Sigmoid colon (tissue), 4 donors: ENCODE measurements around the gene GALM.

Experiments used
- EP300 ChIP-seq, 4 donors: sonication (generic); formaldehyde crosslinking; IDR thresholded peaks; one replicate each; pipeline ENCODE4 v1.6.1; 2017; ENCODE audit warnings: antibody characterized with exemption in 4 of 4
- POLR2A ChIP-seq, 2 donors: fragments of 450-650 bp; IDR thresholded peaks; one replicate each; pipeline ENCODE4 v1.6.1; 2016; ENCODE audit warnings: antibody characterized with exemption in 2 of 2, mild to moderate bottlenecking in 2 of 2, moderate library complexity in 2 of 2
- TF ChIP-seq, protein P1 (sequence below), 4 experiments: fragments of 450-650 bp in 3 of 4; fragments of 200-600 bp in 1 of 4; IDR thresholded peaks; one replicate each; pipeline ENCODE4 v1.5.1; 2016 to 2019; ENCODE audit warnings: antibody characterized with exemption in 4 of 4, mild to moderate bottlenecking in 3 of 4, moderate library complexity in 2 of 4

DNA sequence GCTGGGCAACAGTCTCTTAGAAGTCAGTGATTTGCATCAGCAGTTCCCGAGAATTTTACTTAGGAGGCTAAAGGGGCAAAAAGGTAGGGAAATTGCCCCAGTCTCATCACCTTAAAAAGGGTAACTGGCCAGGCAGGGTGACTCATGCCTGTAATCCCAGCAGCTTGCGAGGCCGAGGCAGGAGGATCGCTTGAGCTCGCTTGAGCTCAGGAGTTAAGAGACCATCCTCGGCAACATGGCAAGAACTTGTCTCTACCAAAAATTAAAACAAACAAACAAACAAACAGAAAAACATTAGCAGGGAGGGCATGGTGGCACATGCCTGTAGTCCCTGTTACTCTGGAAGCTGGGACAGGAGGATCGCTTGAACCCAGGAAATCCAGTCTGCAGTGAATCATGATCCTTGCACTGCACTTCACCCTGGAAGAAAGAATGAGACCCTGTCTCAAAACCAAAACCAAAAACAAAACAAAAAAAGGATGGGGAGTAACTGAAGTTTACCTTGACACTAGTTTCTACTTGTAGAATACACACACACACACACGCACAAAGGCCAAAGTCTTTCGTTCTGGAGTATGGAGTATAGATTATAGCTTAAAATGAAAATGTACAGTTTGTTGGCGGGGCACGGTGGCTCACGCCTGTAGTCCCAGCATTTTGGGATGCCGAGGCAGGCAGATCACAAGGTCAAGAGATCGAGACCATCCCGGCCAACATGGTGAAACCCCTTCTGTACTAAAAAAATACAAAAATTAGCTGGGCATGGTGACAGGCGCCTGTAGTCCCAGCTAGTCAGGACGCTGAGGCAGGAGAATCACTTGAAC, 109.4 kb downstream of the GALM start:
- TF ChIP-seq POLR2A (IDR thresholded peaks at IDR 0.05) (no peak), EP300 (IDR thresholded peaks at IDR 0.05) (no peak)
- TF ChIP-seq, protein P1, sequence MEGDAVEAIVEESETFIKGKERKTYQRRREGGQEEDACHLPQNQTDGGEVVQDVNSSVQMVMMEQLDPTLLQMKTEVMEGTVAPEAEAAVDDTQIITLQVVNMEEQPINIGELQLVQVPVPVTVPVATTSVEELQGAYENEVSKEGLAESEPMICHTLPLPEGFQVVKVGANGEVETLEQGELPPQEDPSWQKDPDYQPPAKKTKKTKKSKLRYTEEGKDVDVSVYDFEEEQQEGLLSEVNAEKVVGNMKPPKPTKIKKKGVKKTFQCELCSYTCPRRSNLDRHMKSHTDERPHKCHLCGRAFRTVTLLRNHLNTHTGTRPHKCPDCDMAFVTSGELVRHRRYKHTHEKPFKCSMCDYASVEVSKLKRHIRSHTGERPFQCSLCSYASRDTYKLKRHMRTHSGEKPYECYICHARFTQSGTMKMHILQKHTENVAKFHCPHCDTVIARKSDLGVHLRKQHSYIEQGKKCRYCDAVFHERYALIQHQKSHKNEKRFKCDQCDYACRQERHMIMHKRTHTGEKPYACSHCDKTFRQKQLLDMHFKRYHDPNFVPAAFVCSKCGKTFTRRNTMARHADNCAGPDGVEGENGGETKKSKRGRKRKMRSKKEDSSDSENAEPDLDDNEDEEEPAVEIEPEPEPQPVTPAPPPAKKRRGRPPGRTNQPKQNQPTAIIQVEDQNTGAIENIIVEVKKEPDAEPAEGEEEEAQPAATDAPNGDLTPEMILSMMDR (IDR thresholded peaks at IDR 0.05) = no peak
